Loucy (cell line): ENCODE measurements around the gene KRT8.

ENCODE experiments used
- CTCF ChIP-seq: fragments of 200-600 bp; sonication (generic); conservative IDR thresholded peaks from 2 replicates; pipeline ENCODE4 v1.5.1; 2014; ENCODE audit warnings: mild to moderate bottlenecking, antibody characterized with exemption, low read length
- EZH2phosphoT487 ChIP-seq: fragments of 200-600 bp; IDR thresholded peaks from 2 replicates; pipeline ENCODE4 v1.6.1; 2018; ENCODE audit warnings: antibody characterized with exemption, mild to moderate bottlenecking, moderate library complexity, borderline replicate concordance

GRCh38 chr12:52896190-52897100 is 8.4 kb downstream of the KRT8 start:
- no peak for TF ChIP-seq CTCF
- TF ChIP-seq EZH2phosphoT487: no peak
